Measurements from ENCODE around the gene BCL7A.

GRCh38 chr12:122097584-122097926, 75.9 kb downstream of the BCL7A start:
- no peak for TF ChIP-seq CTCF (IDR thresholded peaks at IDR 0.05; ENCODE audit: poor library complexity)
- no peak for TF ChIP-seq EZH2 (IDR thresholded peaks at IDR 0.05; ENCODE audit: borderline replicate concordance)
- no peak for TF ChIP-seq EZH2phosphoT487 (IDR thresholded peaks at IDR 0.05; ENCODE audit: low read depth, severe bottlenecking, unreplicated experiment)

Measured in hepatocyte (in vitro differentiated cells).